Amniotic epithelial cell (primary cell): ENCODE data around the gene SLC19A1.
"Not testable (repeated sequence)": the region's sequence is repeated elsewhere in the genome, so short reads cannot be mapped to it uniquely, and the experiment has no call there.

Source experiments
- DNase-seq: peaks from one replicate; pipeline ENCODE4 v3.0.0-alpha.2; 2010; ENCODE audit warnings: low read depth

SLC19A1 gene

GRCh38 chr21:45533361-45533845 is 8.8 kb downstream of the SLC19A1 start:
- DNase-seq = no peak

GRCh38 chr21:45532826-45533360 is 9.3 kb downstream of the SLC19A1 start:
- DNase-seq = no peak

GRCh38 chr21:45531393-45532215 is 10.6 kb downstream of the SLC19A1 start:
- DNase-seq = no peak

- not testable (repeated sequence) for DNase-seq
Observed at GRCh38 chr21:45531114-45531392, 11.2 kb downstream of the SLC19A1 start.

GRCh38 chr21:45530423-45531113 is 11.7 kb downstream of the SLC19A1 start:
- DNase-seq = no peak

- no peak for DNase-seq
Observed at GRCh38 chr21:45529785-45530422, 12.3 kb downstream of the SLC19A1 start.

GRCh38 chr21:45528981-45529784 is 13.1 kb downstream of the SLC19A1 start:
- DNase-seq = no peak

GRCh38 chr21:45528028-45528705 is 14.1 kb downstream of the SLC19A1 start:
- DNase-seq = no peak

- not testable (repeated sequence) for DNase-seq
Observed at GRCh38 chr21:45527151-45527999, 14.9 kb downstream of the SLC19A1 start.

- DNase-seq = no peak
Observed at GRCh38 chr21:45525910-45526306, 16.3 kb downstream of the SLC19A1 start.

- DNase-seq = no peak
Observed at GRCh38 chr21:45525153-45525909, 16.9 kb downstream of the SLC19A1 start.

GRCh38 chr21:45524756-45525152 is 17.5 kb downstream of the SLC19A1 start:
- no peak for DNase-seq

GRCh38 chr21:45523411-45524101 is 18.7 kb downstream of the SLC19A1 start:
- DNase-seq = no peak

- no peak for DNase-seq
Observed at GRCh38 chr21:45522986-45523385, 19.3 kb downstream of the SLC19A1 start.

GRCh38 chr21:45522381-45522780 is 19.9 kb downstream of the SLC19A1 start:
- DNase-seq = no peak

- no peak for DNase-seq
Observed at GRCh38 chr21:45521241-45521640, 21.0 kb downstream of the SLC19A1 start.

- peak; percentile 9 for DNase-seq
Observed at GRCh38 chr21:45519182-45519581, 23.1 kb downstream of the SLC19A1 start.

GRCh38 chr21:45518742-45519141 is 23.5 kb downstream of the SLC19A1 start:
- no peak for DNase-seq
